Activated naive CD4-positive, alpha-beta T cell treated with anti-CD3 and anti-CD28 coated beads for 36 hours (primary cell): ENCODE data around the gene CRACDL. TPM values are rescaled to one million over a fixed set of nuclear protein-coding genes. Genes with fewer than 3 reads are reported as not detected.
"Not testable (repeated sequence)": the region's sequence is repeated elsewhere in the genome, so short reads cannot be mapped to it uniquely, and the experiment has no call there.

Source experiments
- CTCF ChIA-PET: fragments of 350-600 bp; sonication (Branson Sonifier 250); formaldehyde crosslinking; loops from one replicate; lab custom pipeline; 2021; ENCODE audit warnings: antibody characterized with exemption; lab: Charles Lee
- DNase-seq: peaks from one replicate; pipeline ENCODE4 v3.0.0-alpha.2; 2020
- H3K27ac Mint-ChIP-seq: one replicate; pipeline ENCODE4 v1.8.0; 2021; ENCODE audit warnings: mild to moderate bottlenecking, mixed read lengths
- H3K27me3 Mint-ChIP-seq: one replicate; pipeline ENCODE4 v1.8.0; 2021; ENCODE audit warnings: low read depth, mixed read lengths
- H3K36me3 Mint-ChIP-seq: one replicate; pipeline ENCODE4 v1.8.0; 2021; ENCODE audit warnings: low read depth, mixed read lengths
- H3K4me1 Mint-ChIP-seq: one replicate; pipeline ENCODE4 v1.8.0; 2021; ENCODE audit warnings: low read depth, mixed read lengths
- H3K4me3 Mint-ChIP-seq: one replicate; pipeline ENCODE4 v1.8.0; 2021; ENCODE audit warnings: mild to moderate bottlenecking, moderate library complexity, mixed read lengths
- H3K9me3 Mint-ChIP-seq: one replicate; pipeline ENCODE4 v1.8.0; 2021; ENCODE audit warnings: mixed read lengths
- intact Hi-C: fragments of 100-400 bp; cut with micrococcal nuclease; formaldehyde crosslinking; loops from one replicate; pipeline ENCODE4 v1.15.1; 2023
- total RNA-seq, 2 experiments: library from RNA; stranded (reverse); gene quantifications; one replicate each; pipeline ENCODE4 v1.2.3, GENCODE V29; 2021

The CRACDL gene
- total RNA-seq, 2 experiments from 2014 or later: 0.14 to 0.35 TPM

- intact Hi-C loops, DNase-seq, H3K27me3 Mint-ChIP-seq, H3K36me3 Mint-ChIP-seq, H3K9me3 Mint-ChIP-seq, CTCF ChIA-PET, H3K4me3 Mint-ChIP-seq, H3K27ac Mint-ChIP-seq, H3K4me1 Mint-ChIP-seq: not testable (repeated sequence)
Measured at GRCh38 chr2:98899703-98900078, 36.3 kb downstream of the CRACDL start.

GRCh38 chr2:98899041-98899702 lies 36.9 kb downstream of the CRACDL start:
- DNase-seq: no peak
- Mint-ChIP-seq H3K36me3 (no peaks in the 10 kb centered on the region), H3K9me3 (no peaks in the 10 kb centered on the region), H3K4me1 (no peaks in the 10 kb centered on the region), H3K27ac (no peak overlapping the region), H3K27me3 (no peaks in the 10 kb centered on the region), H3K4me3 (no peak overlapping the region)
- intact Hi-C loops: no loop called here
- CTCF ChIA-PET: no interaction called here

GRCh38 chr2:98898423-98898841 lies 37.6 kb downstream of the CRACDL start:
- intact Hi-C loops: no loop called here
- H3K4me3 Mint-ChIP-seq: no peak overlapping the region
- H3K4me1 Mint-ChIP-seq: no peaks in the 10 kb centered on the region
- H3K36me3 Mint-ChIP-seq: no peaks in the 10 kb centered on the region
- no peak overlapping the region for H3K27ac Mint-ChIP-seq
- CTCF ChIA-PET: no interaction called here
- H3K9me3 Mint-ChIP-seq: no peaks in the 10 kb centered on the region
- no peak for DNase-seq
- no peaks in the 10 kb centered on the region for H3K27me3 Mint-ChIP-seq

- no peak for DNase-seq
- intact Hi-C loops: no loop called here
- CTCF ChIA-PET: no interaction called here
- no peaks in the 10 kb centered on the region for H3K36me3 Mint-ChIP-seq
- no peaks in the 10 kb centered on the region for H3K4me1 Mint-ChIP-seq
- no peak overlapping the region for H3K27ac Mint-ChIP-seq
- no peak overlapping the region for H3K4me3 Mint-ChIP-seq
- H3K9me3 Mint-ChIP-seq: no peaks in the 10 kb centered on the region
- H3K27me3 Mint-ChIP-seq: no peaks in the 10 kb centered on the region
Measured at GRCh38 chr2:98897746-98898145, 38.3 kb downstream of the CRACDL start.

GRCh38 chr2:98896944-98897343 lies 39.1 kb downstream of the CRACDL start:
- H3K4me1 Mint-ChIP-seq: no peaks in the 10 kb centered on the region
- no peaks in the 10 kb centered on the region for H3K27me3 Mint-ChIP-seq
- no peaks in the 10 kb centered on the region for H3K9me3 Mint-ChIP-seq
- H3K27ac Mint-ChIP-seq: no peak overlapping the region
- H3K36me3 Mint-ChIP-seq: no peaks in the 10 kb centered on the region
- no peak overlapping the region for H3K4me3 Mint-ChIP-seq
- intact Hi-C loops: no loop called here
- CTCF ChIA-PET: no interaction called here
- DNase-seq: no peak

GRCh38 chr2:98896416-98896815 lies 39.6 kb downstream of the CRACDL start:
- Mint-ChIP-seq H3K27me3 (no peaks in the 10 kb centered on the region), H3K27ac (no peak overlapping the region), H3K9me3 (no peaks in the 10 kb centered on the region), H3K36me3 (no peaks in the 10 kb centered on the region), H3K4me3 (no peak overlapping the region), H3K4me1 (no peaks in the 10 kb centered on the region)
- no peak for DNase-seq
- CTCF ChIA-PET: no interaction called here
- intact Hi-C loops: no loop called here

GRCh38 chr2:98895901-98896300 lies 40.1 kb downstream of the CRACDL start:
- no peak overlapping the region for H3K27ac Mint-ChIP-seq
- DNase-seq: no peak
- no peaks in the 10 kb centered on the region for H3K36me3 Mint-ChIP-seq
- no peaks in the 10 kb centered on the region for H3K27me3 Mint-ChIP-seq
- no peaks in the 10 kb centered on the region for H3K4me1 Mint-ChIP-seq
- H3K4me3 Mint-ChIP-seq: no peak overlapping the region
- CTCF ChIA-PET: no interaction called here
- intact Hi-C loops: no loop called here
- no peaks in the 10 kb centered on the region for H3K9me3 Mint-ChIP-seq

GRCh38 chr2:98895221-98895620 lies 40.8 kb downstream of the CRACDL start:
- H3K9me3 Mint-ChIP-seq: no peaks in the 10 kb centered on the region
- H3K27ac Mint-ChIP-seq: no peak overlapping the region
- H3K27me3 Mint-ChIP-seq: no peaks in the 10 kb centered on the region
- CTCF ChIA-PET: interaction anchor here (0.7 kb wide), 1 partner anchor 15 kb away, joined by 3 read pairs; no protein-coding TSS in a partner anchor
- H3K4me1 Mint-ChIP-seq: no peaks in the 10 kb centered on the region
- no peak for DNase-seq
- no peak overlapping the region for H3K4me3 Mint-ChIP-seq
- intact Hi-C loops: no loop called here
- no peaks in the 10 kb centered on the region for H3K36me3 Mint-ChIP-seq

GRCh38 chr2:98894331-98895000 lies 41.6 kb downstream of the CRACDL start:
- intact Hi-C loops: no loop called here
- Mint-ChIP-seq H3K4me1 (no peaks in the 10 kb centered on the region), H3K4me3 (no peak overlapping the region), H3K27ac (no peak overlapping the region), H3K36me3 (no peaks in the 10 kb centered on the region), H3K9me3 (no peaks in the 10 kb centered on the region), H3K27me3 (no peaks in the 10 kb centered on the region)
- CTCF ChIA-PET: interaction anchor here (0.7 kb wide), 1 partner anchor 15 kb away, joined by 3 read pairs; no protein-coding TSS in a partner anchor
- no peak for DNase-seq

- CTCF ChIA-PET: no interaction called here
- no peaks in the 10 kb centered on the region for H3K27me3 Mint-ChIP-seq
- no peaks in the 10 kb centered on the region for H3K36me3 Mint-ChIP-seq
- DNase-seq: no peak
- no peak overlapping the region for H3K4me3 Mint-ChIP-seq
- H3K27ac Mint-ChIP-seq: no peak overlapping the region
- H3K4me1 Mint-ChIP-seq: no peaks in the 10 kb centered on the region
- no peaks in the 10 kb centered on the region for H3K9me3 Mint-ChIP-seq
- intact Hi-C loops: no loop called here
Measured at GRCh38 chr2:98893911-98894321, 42.1 kb downstream of the CRACDL start.

GRCh38 chr2:98892871-98893270 lies 43.2 kb downstream of the CRACDL start:
- intact Hi-C loops: no loop called here

GRCh38 chr2:98891591-98891990 lies 44.4 kb downstream of the CRACDL start:
- no peak for DNase-seq
- Mint-ChIP-seq H3K27ac (no peak overlapping the region), H3K36me3 (peaks cover 2% of the 10 kb centered on the region), H3K27me3 (no peaks in the 10 kb centered on the region), H3K4me3 (no peak overlapping the region), H3K9me3 (peaks cover 10% of the 10 kb centered on the region), H3K4me1 (no peaks in the 10 kb centered on the region)
- intact Hi-C loops: no loop called here
- CTCF ChIA-PET: no interaction called here

More at GRCh38 chr2:98892871-98893270, 43.2 kb downstream of the CRACDL start:
- CTCF ChIA-PET: no interaction called here
- DNase-seq: no peak
- H3K27me3 Mint-ChIP-seq: no peaks in the 10 kb centered on the region
- H3K27ac Mint-ChIP-seq: no peak overlapping the region
- H3K4me3 Mint-ChIP-seq: no peak overlapping the region
- H3K4me1 Mint-ChIP-seq: no peaks in the 10 kb centered on the region
- H3K9me3 Mint-ChIP-seq: peaks cover 2% of the 10 kb centered on the region
- no peaks in the 10 kb centered on the region for H3K36me3 Mint-ChIP-seq

- Mint-ChIP-seq H3K9me3 (peaks cover 20% of the 10 kb centered on the region), H3K27me3 (peaks cover 3% of the 10 kb centered on the region), H3K36me3 (peaks cover 7% of the 10 kb centered on the region), H3K4me3 (no peak overlapping the region), H3K27ac (no peak overlapping the region), H3K4me1 (no peaks in the 10 kb centered on the region)
- no peak for DNase-seq
- intact Hi-C loops: no loop called here
- CTCF ChIA-PET: interaction anchor here (0.6 to 1.1 kb wide), 4 partner anchors 15 to 330 kb away, joined by 3 to 6 read pairs (median 4); no protein-coding TSS in a partner anchor
Measured at GRCh38 chr2:98886066-98886554, 49.9 kb downstream of the CRACDL start.
